K562 (cell line): Measurements from ENCODE around the gene STEAP1B. TPM values are rescaled to one million over a fixed set of nuclear protein-coding genes. Genes with fewer than 3 reads are reported as not detected.

ENCODE experiments used
- ARHGAP35 ChIP-seq: fragments of 450-650 bp; IDR thresholded peaks from 2 replicates; pipeline ENCODE4 v1.6.1; 2018; ENCODE audit not compliant: partially characterized antibody
- ATF1 ChIP-seq, 2 experiments: fragments of 450-650 bp in 1 of 2; IDR thresholded peaks; 2 replicates each; pipeline ENCODE4 v1.6.1; 2016; ENCODE audit warnings: missing compliant biosample characterization in 1 of 2, missing genetic modification characterization in 1 of 2
- BACH1 ChIP-seq: fragments of 200-800 bp; sonication (Bioruptor generic); IDR thresholded peaks from 2 replicates; pipeline ENCODE4 v1.6.1; 2016; ENCODE audit warnings: missing genetic modification characterization, missing compliant biosample characterization
- E2F1 ChIP-seq: sonication (generic); formaldehyde crosslinking; IDR thresholded peaks from 2 replicates; pipeline ENCODE4 v1.8.1; 2023; ENCODE audit warnings: mild to moderate bottlenecking, missing genetic modification reagents, moderate library complexity
- GATAD2A ChIP-seq: fragments of 450-650 bp; IDR thresholded peaks from 2 replicates; pipeline ENCODE4 v1.6.1; 2017
- GATAD2B ChIP-seq: fragments of 450-650 bp; IDR thresholded peaks from 2 replicates; pipeline ENCODE4 v1.6.1; 2017; ENCODE audit warnings: mild to moderate bottlenecking, borderline replicate concordance
- MCM5 ChIP-seq: fragments of 450-650 bp; IDR thresholded peaks from 2 replicates; pipeline ENCODE4 v1.6.1; 2016; ENCODE audit warnings: low read depth
- MXD1 ChIP-seq: fragments of 250-450 bp; sonication (Bioruptor Pico); IDR thresholded peaks from 2 replicates; pipeline ENCODE4 v1.8.0; 2021; ENCODE audit warnings: borderline replicate concordance, mild to moderate bottlenecking, moderate library complexity; ENCODE audit not compliant: poor library complexity, severe bottlenecking
- NBN ChIP-seq: fragments of 450-650 bp; IDR thresholded peaks from 2 replicates; pipeline ENCODE4 v1.6.1; 2016; ENCODE audit warnings: low read depth, mild to moderate bottlenecking
- TEAD4 ChIP-seq, 2 experiments: sonication (generic) in 1 of 2; formaldehyde crosslinking in 1 of 2; IDR thresholded peaks; 2 replicates each; pipeline versions ENCODE4 v1.6.1 to v1.8.0; 2012 to 2022; ENCODE audit warnings: borderline replicate concordance in 1 of 2, inconsistent platforms in 1 of 2, low read length in 1 of 2, mild to moderate bottlenecking in 1 of 2, missing genetic modification reagents in 1 of 2
- TFE3 ChIP-seq: fragments of 450-650 bp; formaldehyde crosslinking; IDR thresholded peaks from 2 replicates; pipeline ENCODE4 v1.4.0; 2020; ENCODE audit warnings: mild to moderate bottlenecking, mixed read lengths
- XRCC5 ChIP-seq: fragments of 200-400 bp; formaldehyde crosslinking; IDR thresholded peaks from 2 replicates; pipeline ENCODE4 v1.6.1; 2017; ENCODE audit warnings: low read depth, mild to moderate bottlenecking, low read length
- ZBTB26 ChIP-seq: fragments of 450-650 bp; formaldehyde crosslinking; IDR thresholded peaks from 2 replicates; pipeline ENCODE4 v1.4.0; 2022; ENCODE audit warnings: missing genetic modification characterization
- ZNF23 ChIP-seq: fragments of 250-450 bp; sonication (Bioruptor Pico); IDR thresholded peaks from 2 replicates; pipeline ENCODE4 v1.4.0; 2020; ENCODE audit warnings: mild to moderate bottlenecking
- ZNF318 ChIP-seq, 2 experiments: fragments of 450-650 bp; IDR thresholded peaks; 2 replicates each; pipeline ENCODE4 v1.6.1; 2016; ENCODE audit warnings: mild to moderate bottlenecking in 2 of 2, borderline replicate concordance in 1 of 2, low read depth in 1 of 2, moderate library complexity in 1 of 2
- ZNF561 ChIP-seq: fragments of 450-650 bp; formaldehyde crosslinking; conservative IDR thresholded peaks from 2 replicates; pipeline ENCODE4 v1.4.0; 2020; ENCODE audit warnings: mild to moderate bottlenecking, moderate library complexity
- polyA plus RNA-seq, 8 experiments: library from polyadenylated mRNA; depleted of rRNA in 4 of 8; stranded (reverse) in 5 of 8; unstranded in 3 of 8; fragments of >200 nt; fragmentation: Nextera tagmentation in 2 of 8; fragmentation: Illumina TruSeq in 1 of 8; extraction: Ambion mirVana in 2 of 8; extraction: Trizol in 1 of 8; gene quantifications; 2 replicates each; pipeline versions ENCODE4 v1.2.1 to v1.2.3, GENCODE V29; 2011 to 2014; ENCODE audit warnings: inconsistent platforms in 1 of 8, missing spikeins in 1 of 8
- total RNA-seq, 7 experiments: library from RNA; depleted of rRNA in 6 of 7; stranded (reverse); fragments of >200 nt in 6 of 7; fragmentation: Illumina TruSeq in 2 of 7; extraction: Trizol in 2 of 7; gene quantifications; 2 replicates each; pipeline versions ENCODE4 v1.2.1 to v1.2.3, GENCODE V29; 2011 to 2021; ENCODE audit warnings: low replicate concordance in 1 of 7

Gene STEAP1B
- total and polyA plus RNA-seq, 9 of the 15 experiments (the other 6 are each of a cell fraction or from before 2014, with no cell fraction given): 20.0 to 38.5 (median 30.6) TPM

- TF ChIP-seq ATF1 (CRISPR knock-in tag; IDR thresholded peaks at IDR 0.05): no peak
- peak; percentile 81 for TF ChIP-seq ATF1 (tag; IDR thresholded peaks at IDR 0.05)
- no peak for TF ChIP-seq TEAD4 (IDR thresholded peaks at IDR 0.05; ENCODE audit: low read length)
- no peak for TF ChIP-seq TEAD4 (CRISPR knock-in tag; IDR thresholded peaks at IDR 0.05; ENCODE audit: borderline replicate concordance)
- no peak for TF ChIP-seq MXD1 (CRISPR knock-in tag)
- TF ChIP-seq BACH1 (tag): no peak
- no peak for TF ChIP-seq MCM5
- TF ChIP-seq XRCC5: no peak
- no peak for TF ChIP-seq ZNF23 (CRISPR knock-in tag)
- TF ChIP-seq NBN: no peak
- no peak for TF ChIP-seq ZNF561 (CRISPR knock-in tag)
- TF ChIP-seq GATAD2B: no peak
- no peak for TF ChIP-seq ZNF318 (IDR thresholded peaks at IDR 0.05; ENCODE audit: borderline replicate concordance in 1 of 2, low read depth in 1 of 2)
- TF ChIP-seq ARHGAP35: no peak
- no peak for TF ChIP-seq TFE3 (CRISPR knock-in tag)
- no peak for TF ChIP-seq ZBTB26
- TF ChIP-seq E2F1 (CRISPR knock-in tag): no peak
- no peak for TF ChIP-seq GATAD2A
Measured at GRCh38 chr7:22476824-22477223, 23.2 kb downstream of the STEAP1B start (continued).
